Loucy (cell line): ENCODE results near the gene CTIF.

Experiments used
- H2AFZ ChIP-seq: fragments of 200-600 bp; sonication (generic); 2 replicates; pipeline ENCODE4 v1.6.0; 2016; ENCODE audit warnings: antibody characterized with exemption, mild to moderate bottlenecking, low read length, moderate library complexity
- H3F3A ChIP-seq: fragments of 200-600 bp; 2 replicates; pipeline ENCODE4 v1.6.0; 2016; ENCODE audit warnings: antibody characterized with exemption, low read depth, mild to moderate bottlenecking
- H3K27me3 ChIP-seq: fragments of 200-600 bp; sonication (generic); 2 replicates; pipeline ENCODE4 v1.6.1; 2014; ENCODE audit warnings: low read length, mild to moderate bottlenecking; ENCODE audit not compliant: insufficient read depth, poor library complexity, severe bottlenecking
- H3K36me3 ChIP-seq: fragments of 200-600 bp; sonication (generic); 2 replicates; pipeline ENCODE4 v1.6.1; 2016; ENCODE audit warnings: low read length; ENCODE audit not compliant: insufficient read depth
- H3K4me1 ChIP-seq: fragments of 200-600 bp; sonication (generic); 2 replicates; pipeline ENCODE4 v1.5.1; 2014; ENCODE audit warnings: low read length, mild to moderate bottlenecking; ENCODE audit not compliant: insufficient read depth, poor library complexity, severe bottlenecking
- H3K4me2 ChIP-seq: fragments of 200-600 bp; sonication (generic); 2 replicates; pipeline ENCODE4 v1.6.0; 2014; ENCODE audit warnings: antibody characterized with exemption, low read length, low read depth, mild to moderate bottlenecking; ENCODE audit not compliant: poor library complexity, severe bottlenecking
- H3K4me3 ChIP-seq: fragments of 200-600 bp; sonication (generic); 2 replicates; pipeline ENCODE4 v1.5.1; 2014; ENCODE audit warnings: low read length, mild to moderate bottlenecking, mixed read lengths; ENCODE audit not compliant: poor library complexity, severe bottlenecking
- H3K79me2 ChIP-seq: fragments of 200-600 bp; sonication (generic); 2 replicates; pipeline ENCODE4 v1.6.1; 2014; ENCODE audit warnings: low read length; ENCODE audit not compliant: insufficient read depth
- H3K9ac ChIP-seq: fragments of 200-600 bp; sonication (generic); 2 replicates; pipeline ENCODE4 v1.6.0; 2014; ENCODE audit warnings: mild to moderate bottlenecking, low read depth, low read length, moderate library complexity; ENCODE audit not compliant: poor library complexity, severe bottlenecking
- H3K9me2 ChIP-seq: fragments of 200-600 bp; sonication (generic); replicated peaks from 2 replicates; pipeline ENCODE4 v1.6.1; 2016; ENCODE audit warnings: low read depth, low read length, mixed read lengths
- H3K9me3 ChIP-seq: fragments of 200-600 bp; sonication (generic); 2 replicates; pipeline ENCODE4 v1.6.1; 2014; ENCODE audit warnings: mild to moderate bottlenecking, antibody characterized with exemption, low read length, low read depth; ENCODE audit not compliant: insufficient read depth
- H4K20me1 ChIP-seq: fragments of 200-600 bp; sonication (generic); 2 replicates; pipeline ENCODE4 v1.6.0; 2014; ENCODE audit warnings: antibody characterized with exemption, low read length, mild to moderate bottlenecking; ENCODE audit not compliant: insufficient read depth, poor library complexity, severe bottlenecking
- EZH2phosphoT487 ChIP-seq: fragments of 200-600 bp; IDR thresholded peaks from 2 replicates; pipeline ENCODE4 v1.6.1; 2018; ENCODE audit warnings: antibody characterized with exemption, mild to moderate bottlenecking, moderate library complexity, borderline replicate concordance
- TF ChIP-seq, protein P1 (sequence below): fragments of 200-600 bp; sonication (generic); conservative IDR thresholded peaks from 2 replicates; pipeline ENCODE4 v1.5.1; 2014; ENCODE audit warnings: mild to moderate bottlenecking, antibody characterized with exemption, low read length

CTIF gene

DNA sequence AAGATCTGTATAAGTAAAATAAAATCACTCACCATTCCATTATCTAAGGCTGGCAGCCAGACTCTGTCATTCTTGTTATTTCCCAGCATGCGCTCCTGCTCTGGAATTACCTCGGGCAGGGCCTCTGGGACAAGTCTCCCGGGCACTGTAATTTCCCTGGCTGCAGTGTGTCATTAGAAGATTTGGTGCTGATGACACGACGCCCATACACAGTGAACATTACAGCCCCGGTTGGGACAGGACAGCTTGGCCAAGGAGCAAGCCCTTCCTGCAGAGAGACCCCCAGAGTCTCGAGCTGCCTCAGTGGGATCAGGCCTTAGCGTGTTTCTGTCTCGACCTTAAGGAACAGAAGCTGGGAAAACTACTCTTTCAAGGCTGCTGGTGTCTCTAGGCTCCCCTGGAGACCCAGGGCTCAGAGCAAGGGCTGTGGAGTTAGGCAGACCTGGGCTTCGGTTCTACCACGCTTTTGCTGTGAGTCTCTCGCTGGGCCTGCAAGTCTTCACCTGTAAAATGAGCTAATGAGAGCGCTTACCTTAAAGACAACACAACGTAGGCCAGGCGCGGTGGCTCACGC lies 372.2 kb downstream of the CTIF start:
- Histone ChIP-seq H3K79me2 (no peaks in the 10 kb centered on the region), H3K9me2 (no peaks in the 10 kb centered on the region), H3K9me3 (no peaks in the 10 kb centered on the region), H3K4me2 (no peak overlapping the region), H4K20me1 (no peaks in the 10 kb centered on the region), H3K27me3 (no peaks in the 10 kb centered on the region), H3K9ac (no peak overlapping the region), H2AFZ (no peak overlapping the region), H3F3A (no peaks in the 10 kb centered on the region), H3K4me3 (no peak overlapping the region), H3K4me1 (peaks cover 12% of the 10 kb centered on the region), H3K36me3 (no peaks in the 10 kb centered on the region)
- TF ChIP-seq, protein P1, sequence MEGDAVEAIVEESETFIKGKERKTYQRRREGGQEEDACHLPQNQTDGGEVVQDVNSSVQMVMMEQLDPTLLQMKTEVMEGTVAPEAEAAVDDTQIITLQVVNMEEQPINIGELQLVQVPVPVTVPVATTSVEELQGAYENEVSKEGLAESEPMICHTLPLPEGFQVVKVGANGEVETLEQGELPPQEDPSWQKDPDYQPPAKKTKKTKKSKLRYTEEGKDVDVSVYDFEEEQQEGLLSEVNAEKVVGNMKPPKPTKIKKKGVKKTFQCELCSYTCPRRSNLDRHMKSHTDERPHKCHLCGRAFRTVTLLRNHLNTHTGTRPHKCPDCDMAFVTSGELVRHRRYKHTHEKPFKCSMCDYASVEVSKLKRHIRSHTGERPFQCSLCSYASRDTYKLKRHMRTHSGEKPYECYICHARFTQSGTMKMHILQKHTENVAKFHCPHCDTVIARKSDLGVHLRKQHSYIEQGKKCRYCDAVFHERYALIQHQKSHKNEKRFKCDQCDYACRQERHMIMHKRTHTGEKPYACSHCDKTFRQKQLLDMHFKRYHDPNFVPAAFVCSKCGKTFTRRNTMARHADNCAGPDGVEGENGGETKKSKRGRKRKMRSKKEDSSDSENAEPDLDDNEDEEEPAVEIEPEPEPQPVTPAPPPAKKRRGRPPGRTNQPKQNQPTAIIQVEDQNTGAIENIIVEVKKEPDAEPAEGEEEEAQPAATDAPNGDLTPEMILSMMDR = no peak
- no peak for TF ChIP-seq EZH2phosphoT487
